GM19025 (cell line): ENCODE results near the gene SFRP5.

Experiments
- ATAC-seq: cut with Tn5 transposase; IDR thresholded peaks from one replicate; pipeline ENCODE4 v1.9.1; 2021; ENCODE audit warnings: mild to moderate bottlenecking, low read depth, moderate library complexity; ENCODE audit not compliant: unreplicated experiment

The SFRP5 gene

GRCh38 chr10:97771913-97772823 is at the start of gene SFRP5:
TSS of gene SFRP5 (minus strand) at chr10:97771999. CDS start at chr10:97771833, 166 bp downstream.
- ATAC-seq: no peak

GRCh38 chr10:97820096-97820704 is 48.4 kb upstream of the SFRP5 start:
- no peak for ATAC-seq

DNA sequence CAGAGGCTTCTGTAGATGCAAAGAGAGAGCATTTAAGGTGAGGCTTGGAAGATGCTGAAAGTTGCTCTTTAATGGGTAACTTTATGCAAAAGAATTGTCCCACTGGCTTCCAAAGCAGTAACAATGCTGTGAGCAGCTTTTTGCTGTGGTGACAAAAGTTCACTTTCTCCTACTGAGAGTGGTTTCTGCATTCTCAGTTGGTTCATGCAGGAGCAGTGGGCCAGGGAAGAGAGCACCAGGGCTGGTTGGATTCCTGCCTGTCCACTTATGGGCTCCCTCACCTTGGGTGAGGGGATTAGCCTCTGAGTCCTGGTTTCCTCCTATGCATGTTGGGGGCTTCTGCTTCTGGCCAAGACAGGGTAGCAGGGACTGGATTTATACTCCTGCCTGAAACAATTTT is 46.8 kb upstream of the SFRP5 start:
- no peak for ATAC-seq

DNA sequence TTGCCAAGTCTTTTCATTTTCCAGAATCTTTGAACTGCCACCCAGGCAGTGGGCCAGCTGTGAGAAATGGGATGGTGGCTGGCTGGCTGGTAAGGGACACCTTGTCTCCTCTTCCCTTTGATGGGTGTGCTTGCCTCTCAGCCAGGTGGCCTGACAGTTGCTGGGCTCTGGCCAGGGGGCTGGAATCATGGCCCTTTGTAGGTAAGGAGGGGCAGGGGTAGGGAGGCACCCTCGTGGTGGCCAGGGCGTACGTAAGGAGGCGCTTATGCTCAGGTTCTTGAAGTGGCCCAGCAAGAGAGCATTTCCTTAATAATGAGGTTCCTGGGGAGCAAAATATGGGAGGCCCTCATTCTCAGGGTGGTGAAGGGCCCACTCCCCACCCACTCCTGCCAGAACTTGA is 44.8 kb upstream of the SFRP5 start:
- ATAC-seq: no peak

GRCh38 chr10:97814996-97815395 is 43.2 kb upstream of the SFRP5 start:
- no peak for ATAC-seq

DNA sequence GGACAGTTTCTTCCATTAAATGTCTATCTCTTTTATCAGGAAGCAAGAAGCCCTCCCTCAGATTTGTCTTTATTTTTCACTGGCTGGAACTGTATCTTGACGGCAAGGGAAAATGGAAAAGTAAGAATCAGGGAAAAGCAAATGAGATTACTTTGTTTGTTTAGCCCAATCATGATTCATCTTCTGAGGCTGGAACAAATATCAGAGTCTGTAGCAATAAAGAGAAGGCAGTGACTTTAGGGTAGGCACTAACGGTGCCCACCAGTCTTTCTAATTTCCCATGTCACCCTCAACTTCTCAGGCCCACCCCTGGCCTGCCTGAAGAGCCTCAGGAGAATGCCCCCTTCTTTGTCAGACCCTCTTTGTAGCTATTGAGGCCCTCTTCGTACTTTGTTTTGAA is 41.5 kb upstream of the SFRP5 start:
- ATAC-seq: no peak

DNA sequence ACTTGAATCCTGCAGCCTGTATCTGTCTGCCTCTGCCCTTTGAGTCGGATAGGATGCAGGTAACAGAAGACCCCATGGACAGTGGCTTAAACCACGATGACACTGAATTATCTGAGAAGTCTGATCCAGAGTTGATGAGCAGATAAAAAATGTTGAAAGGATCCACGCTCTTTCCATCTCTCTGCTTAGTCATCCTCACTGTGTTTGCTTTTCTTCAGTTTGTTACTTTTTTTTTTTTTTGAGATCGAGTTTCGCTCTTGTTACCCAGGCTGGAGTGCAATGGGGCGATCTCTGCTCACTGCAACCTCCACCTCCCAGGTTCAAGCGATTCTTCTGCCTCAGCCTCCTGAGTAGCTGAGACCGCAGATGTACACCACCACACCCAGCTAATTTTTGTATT is 40.9 kb upstream of the SFRP5 start:
- no peak for ATAC-seq

DNA sequence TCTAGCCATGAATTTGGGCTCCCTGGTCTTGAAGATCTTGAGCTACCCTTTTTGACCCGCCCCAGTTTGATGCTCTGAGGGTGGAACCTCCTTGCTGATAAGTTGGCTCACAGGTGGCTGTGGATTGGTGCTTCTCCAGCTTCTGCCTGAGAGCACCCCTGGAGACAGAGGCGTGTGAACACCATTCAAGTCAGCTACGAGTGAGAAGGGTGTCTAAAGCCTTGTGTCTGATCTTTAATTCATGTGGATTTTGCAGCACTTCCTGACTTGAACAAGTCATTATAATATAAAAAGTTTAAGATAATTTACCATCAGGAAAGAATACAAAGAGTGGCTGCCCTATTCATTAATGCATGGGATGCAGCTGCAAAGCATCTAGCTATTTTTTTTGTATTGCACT is 40.2 kb upstream of the SFRP5 start:
- ATAC-seq: no peak

GRCh38 chr10:97810446-97810845 is 38.6 kb upstream of the SFRP5 start:
- no peak for ATAC-seq

GRCh38 chr10:97805949-97806348 is 34.1 kb upstream of the SFRP5 start:
- no peak for ATAC-seq

DNA sequence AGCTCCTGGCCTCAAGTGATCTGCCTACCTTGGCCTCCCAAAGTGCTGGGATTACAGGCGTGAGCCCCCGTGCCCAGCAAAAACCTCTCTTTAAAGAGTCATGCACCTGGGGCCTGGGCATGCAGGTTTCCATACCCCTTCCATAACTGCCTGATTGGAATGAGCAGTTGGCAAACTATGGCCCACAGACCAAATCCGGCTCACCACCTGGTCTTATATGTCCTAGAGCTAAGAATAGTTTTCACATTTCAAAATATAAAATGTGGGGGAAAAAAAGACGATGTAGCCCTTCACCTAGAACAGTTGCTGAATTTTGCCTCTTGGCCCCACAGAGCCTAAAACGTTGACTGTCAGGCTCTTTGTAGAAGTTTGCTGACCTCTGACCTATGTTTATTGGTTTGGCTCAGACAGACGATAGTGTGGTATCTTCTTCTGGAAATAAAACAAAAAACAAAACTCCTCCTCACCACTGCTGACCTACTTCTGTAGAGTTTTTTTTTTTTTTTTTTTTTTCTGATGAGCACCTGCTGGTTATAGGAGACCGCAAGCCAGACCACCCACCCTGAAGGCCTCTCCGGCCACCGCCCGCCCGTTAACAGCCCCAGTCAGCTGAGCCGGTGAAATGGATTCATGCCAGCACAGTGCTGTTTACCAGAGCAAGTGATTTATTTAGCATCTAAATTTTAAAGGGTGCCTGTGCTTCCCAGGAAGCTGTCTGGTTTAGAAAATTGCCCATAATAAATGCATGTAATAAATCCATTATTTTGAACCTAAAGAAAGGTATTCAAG is 33.5 kb upstream of the SFRP5 start:
- ATAC-seq: no peak

- ATAC-seq: no peak
Observed at GRCh38 chr10:97801422-97801821, 29.6 kb upstream of the SFRP5 start.

DNA sequence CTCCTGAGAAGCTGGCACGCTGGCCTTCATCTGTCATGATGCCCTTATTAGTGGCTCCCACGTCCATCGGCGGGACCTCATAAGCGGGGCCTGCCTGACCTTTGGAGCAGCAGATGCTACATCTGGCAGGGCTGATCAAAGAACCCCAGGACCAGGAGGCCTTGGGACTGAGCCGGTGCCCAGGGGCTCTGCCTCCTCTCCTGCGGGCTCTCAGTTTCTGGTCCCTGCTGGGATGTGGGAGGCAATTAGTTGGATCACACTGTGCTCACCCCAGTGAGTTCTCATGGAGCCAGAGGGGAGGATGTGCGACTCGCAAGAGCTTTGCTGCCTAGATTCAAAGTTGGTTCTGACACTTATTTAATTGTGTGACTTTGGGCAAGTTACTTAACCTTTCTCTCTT is 28.7 kb upstream of the SFRP5 start:
- ATAC-seq: no peak

GRCh38 chr10:97798958-97799610 is 27.3 kb upstream of the SFRP5 start:
- ATAC-seq: no peak

- ATAC-seq: no peak
Observed at GRCh38 chr10:97796651-97797050, 24.9 kb upstream of the SFRP5 start.

- no peak for ATAC-seq
Observed at GRCh38 chr10:97795886-97796285, 24.1 kb upstream of the SFRP5 start.

DNA sequence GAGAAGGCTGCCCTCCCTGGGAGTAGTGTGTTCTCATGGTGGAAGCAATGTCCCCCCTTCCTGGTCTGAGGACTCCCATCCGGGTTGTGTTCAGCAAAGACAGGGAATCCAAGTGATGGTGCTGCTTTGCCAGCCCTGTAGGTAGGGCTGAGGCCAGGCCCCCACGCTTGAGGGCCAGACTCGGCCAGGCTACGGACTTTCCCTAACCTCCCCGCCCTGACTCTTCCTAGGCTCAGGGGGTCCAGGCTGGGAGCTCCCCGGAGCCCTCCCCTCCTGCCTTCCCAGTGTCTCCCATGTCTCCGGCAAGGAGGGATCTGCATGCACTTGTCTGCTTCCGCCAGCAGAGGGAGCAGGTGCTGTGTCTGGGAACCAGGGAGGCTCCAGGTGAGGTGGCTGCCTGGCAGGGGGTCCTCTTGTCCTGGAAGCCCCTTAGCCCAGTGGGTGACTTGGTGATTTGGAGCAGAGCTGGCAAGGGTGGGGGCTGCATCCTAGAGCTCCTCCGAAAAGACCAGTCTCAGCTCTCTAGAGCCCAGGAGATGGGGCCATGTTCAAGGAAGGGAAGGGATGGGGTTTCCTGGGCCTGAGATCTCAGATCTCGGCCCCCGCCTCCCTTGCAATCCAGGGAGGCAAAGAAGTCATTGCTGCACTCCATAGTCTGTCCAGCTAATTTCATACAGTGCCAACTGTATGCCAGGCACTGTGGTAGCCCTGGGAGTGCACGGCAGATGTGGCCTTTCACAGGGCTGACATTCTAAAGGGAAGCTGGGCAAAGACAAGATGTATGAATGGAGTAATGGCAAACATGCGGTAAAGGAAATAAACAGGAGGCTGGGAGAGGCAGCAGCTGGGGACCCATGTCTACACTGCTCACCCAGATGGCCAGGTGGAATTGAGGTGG is 20.3 kb upstream of the SFRP5 start:
- ATAC-seq: no peak

GRCh38 chr10:97789770-97790397 is 18.1 kb upstream of the SFRP5 start:
- no peak for ATAC-seq
